ENCODE measurements around the gene DNAJA2. TPM values are rescaled to one million over a fixed set of nuclear protein-coding genes. Genes with fewer than 3 reads are reported as not detected.

Gene DNAJA2
- total RNA-seq, 4 donors from 2014 or later: 25.3 to 79.4 (median 40.1) TPM

DNA sequence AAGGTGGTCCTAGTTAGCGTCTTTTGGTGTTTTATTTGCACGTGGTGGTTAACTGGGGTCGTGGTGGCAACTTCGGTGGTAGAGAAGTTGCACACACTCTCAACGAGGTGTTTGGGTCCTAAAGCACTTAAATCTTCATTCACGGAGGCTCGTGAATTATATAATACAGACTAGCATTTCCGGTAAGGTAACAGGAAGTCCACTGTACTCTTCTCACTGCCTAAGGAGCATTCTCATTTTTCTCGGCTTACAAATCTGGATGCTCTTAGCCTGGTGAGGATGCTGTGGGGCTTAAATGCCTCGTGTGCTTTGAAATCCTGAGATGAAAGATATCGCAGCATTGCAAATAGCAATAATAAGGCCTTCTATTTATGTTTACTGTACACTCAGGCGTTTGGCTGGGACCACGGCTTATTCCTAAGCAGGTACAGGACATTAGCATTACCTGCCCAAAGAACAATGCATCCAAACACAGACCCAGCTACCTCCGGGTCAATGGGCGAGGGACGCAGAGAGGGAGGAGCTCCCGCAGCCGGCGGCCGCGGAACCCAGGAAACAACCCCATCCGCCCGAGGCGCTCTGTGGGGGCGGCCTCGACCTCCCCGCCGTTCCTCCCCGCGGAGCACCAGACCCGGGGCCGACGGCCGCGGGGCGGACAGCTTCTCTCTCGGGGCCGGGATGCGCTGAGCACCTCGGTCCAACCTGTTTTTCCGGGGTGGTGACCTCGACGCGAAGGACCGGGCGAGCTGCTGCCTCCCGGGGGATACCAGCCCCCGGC, 856 bp downstream of the DNAJA2 start:
- H3K9me3 ChIP-seq: no peaks in the 10 kb centered on the region
- H3K36me3 ChIP-seq: no peaks in the 10 kb centered on the region
- H3K27me3 ChIP-seq: no peaks in the 10 kb centered on the region
- peak overlapping the region; percentile 91 to 97 for H3K27ac ChIP-seq
- peak overlapping the region; percentile 58 to 92 for H3K4me3 ChIP-seq
- peaks cover 0 to 14% of the 10 kb centered on the region in 2 donors for H3K4me1 ChIP-seq
- DNase-seq: peak in 1 of 2 donors; percentile 29
- TF ChIP-seq POLR2A (IDR thresholded peaks at IDR 0.05): no peak
- TF ChIP-seq, protein P1, sequence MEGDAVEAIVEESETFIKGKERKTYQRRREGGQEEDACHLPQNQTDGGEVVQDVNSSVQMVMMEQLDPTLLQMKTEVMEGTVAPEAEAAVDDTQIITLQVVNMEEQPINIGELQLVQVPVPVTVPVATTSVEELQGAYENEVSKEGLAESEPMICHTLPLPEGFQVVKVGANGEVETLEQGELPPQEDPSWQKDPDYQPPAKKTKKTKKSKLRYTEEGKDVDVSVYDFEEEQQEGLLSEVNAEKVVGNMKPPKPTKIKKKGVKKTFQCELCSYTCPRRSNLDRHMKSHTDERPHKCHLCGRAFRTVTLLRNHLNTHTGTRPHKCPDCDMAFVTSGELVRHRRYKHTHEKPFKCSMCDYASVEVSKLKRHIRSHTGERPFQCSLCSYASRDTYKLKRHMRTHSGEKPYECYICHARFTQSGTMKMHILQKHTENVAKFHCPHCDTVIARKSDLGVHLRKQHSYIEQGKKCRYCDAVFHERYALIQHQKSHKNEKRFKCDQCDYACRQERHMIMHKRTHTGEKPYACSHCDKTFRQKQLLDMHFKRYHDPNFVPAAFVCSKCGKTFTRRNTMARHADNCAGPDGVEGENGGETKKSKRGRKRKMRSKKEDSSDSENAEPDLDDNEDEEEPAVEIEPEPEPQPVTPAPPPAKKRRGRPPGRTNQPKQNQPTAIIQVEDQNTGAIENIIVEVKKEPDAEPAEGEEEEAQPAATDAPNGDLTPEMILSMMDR (IDR thresholded peaks at IDR 0.05): no peak
- intact Hi-C loops (cut with DNase I; ENCODE audit: low total_unique reads): no loop called here

DNA sequence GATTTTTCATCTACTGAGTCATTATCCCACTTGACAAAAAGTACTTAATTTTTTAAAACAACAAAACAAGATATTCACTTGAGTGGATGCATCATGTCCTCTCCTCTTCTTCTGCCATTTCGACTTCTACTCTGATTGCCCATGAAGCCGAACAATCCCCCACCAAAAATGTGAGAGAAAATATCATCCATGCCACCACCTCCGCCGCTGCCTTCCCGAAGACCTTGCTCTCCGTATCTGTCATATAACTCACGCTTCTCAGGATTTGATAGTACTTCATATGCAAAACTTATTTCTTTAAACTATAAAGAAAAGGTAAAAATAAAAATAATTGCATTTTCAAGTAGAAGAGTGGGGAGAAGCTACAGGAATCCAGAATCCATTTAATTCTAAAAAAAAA, 2.2 kb downstream of the DNAJA2 start:
- TF ChIP-seq, protein P1 (IDR thresholded peaks at IDR 0.05): no peak
- no peak for TF ChIP-seq POLR2A (IDR thresholded peaks at IDR 0.05)
- peaks cover 0 to 14% of the 10 kb centered on the region in 2 donors for H3K4me1 ChIP-seq
- intact Hi-C loops (cut with DNase I; ENCODE audit: low total_unique reads): no loop called here
- no peaks in the 10 kb centered on the region for H3K27me3 ChIP-seq
- no peaks in the 10 kb centered on the region for H3K9me3 ChIP-seq
- no peak for DNase-seq
- H3K36me3 ChIP-seq: no peaks in the 10 kb centered on the region
- no peak overlapping the region for H3K4me3 ChIP-seq
- no peak overlapping the region for H3K27ac ChIP-seq

DNA sequence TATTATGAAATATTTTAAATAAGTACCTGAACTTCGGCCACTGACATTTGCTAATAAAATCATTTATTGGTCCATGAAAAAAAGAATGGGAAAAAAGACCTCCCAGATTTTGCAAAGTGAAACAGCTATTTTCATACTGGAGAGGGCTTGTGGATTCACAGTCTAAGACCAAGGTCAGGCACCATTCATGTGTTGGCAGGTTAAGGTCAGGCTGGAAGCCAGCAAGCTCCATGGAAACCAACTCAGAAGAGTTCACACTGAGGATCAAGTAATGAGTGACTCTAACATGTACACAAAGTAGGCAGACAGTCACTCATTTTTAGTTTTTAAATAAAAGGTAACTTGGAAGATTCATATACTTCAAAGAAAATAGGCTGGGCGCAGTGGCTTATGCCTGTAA, 3.4 kb downstream of the DNAJA2 start:
- Histone ChIP-seq H3K27me3 (no peaks in the 10 kb centered on the region), H3K27ac (no peak overlapping the region), H3K4me1 (peaks cover 0 to 14% of the 10 kb centered on the region in 2 donors), H3K36me3 (no peaks in the 10 kb centered on the region), H3K4me3 (no peak overlapping the region), H3K9me3 (no peaks in the 10 kb centered on the region)
- DNase-seq: no peak
- TF ChIP-seq POLR2A (IDR thresholded peaks at IDR 0.05): no peak
- TF ChIP-seq, protein P1 (IDR thresholded peaks at IDR 0.05): no peak
- intact Hi-C loops (cut with DNase I; ENCODE audit: low total_unique reads): no loop called here

DNA sequence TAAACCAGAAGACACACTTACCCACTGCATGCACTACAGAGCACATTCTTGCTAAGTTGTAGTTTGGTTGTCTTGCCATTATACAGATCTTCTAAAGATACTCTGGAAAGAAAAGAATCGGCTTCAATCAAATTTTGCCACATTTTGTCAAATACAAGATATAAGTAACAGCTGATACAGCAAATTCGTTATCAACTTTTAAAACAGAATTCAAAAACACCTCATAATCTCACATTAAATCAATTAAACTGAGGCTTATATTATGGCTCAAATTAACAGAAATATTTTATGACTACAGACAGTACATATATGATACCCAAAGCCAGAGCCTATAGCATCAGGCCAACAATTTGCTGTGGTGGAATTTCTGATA, 5.4 kb downstream of the DNAJA2 start:
- Histone ChIP-seq H3K36me3 (no peaks in the 10 kb centered on the region), H3K27me3 (no peaks in the 10 kb centered on the region), H3K9me3 (no peaks in the 10 kb centered on the region), H3K4me1 (peaks cover 0 to 14% of the 10 kb centered on the region in 2 donors), H3K27ac (no peak overlapping the region), H3K4me3 (no peak overlapping the region)
- no peak for TF ChIP-seq POLR2A (IDR thresholded peaks at IDR 0.05)
- TF ChIP-seq, protein P1 (IDR thresholded peaks at IDR 0.05): no peak
- intact Hi-C loops (cut with DNase I; ENCODE audit: low total_unique reads): no loop called here
- no peak for DNase-seq

GRCh38 chr16:46962629-46963028, 10.8 kb downstream of the DNAJA2 start:
- intact Hi-C loops (cut with DNase I; ENCODE audit: low total_unique reads): no loop called here
- H3K9me3 ChIP-seq: no peaks in the 10 kb centered on the region
- DNase-seq: no peak
- no peaks in the 10 kb centered on the region for H3K27me3 ChIP-seq
- no peak overlapping the region for H3K4me3 ChIP-seq
- no peaks in the 10 kb centered on the region for H3K4me1 ChIP-seq
- H3K27ac ChIP-seq: no peak overlapping the region
- H3K36me3 ChIP-seq: no peaks in the 10 kb centered on the region
- no peak for TF ChIP-seq POLR2A (IDR thresholded peaks at IDR 0.05)
- TF ChIP-seq, protein P1 (IDR thresholded peaks at IDR 0.05): no peak

All from uterus (tissue), 4 donors.